ENCODE results near the gene MED25. TPM values are rescaled to one million over a fixed set of nuclear protein-coding genes. Genes with fewer than 3 reads are reported as not detected.

MED25 gene
- total RNA-seq, 2 donors from 2014 or later = 38.4 to 173 TPM

DNA sequence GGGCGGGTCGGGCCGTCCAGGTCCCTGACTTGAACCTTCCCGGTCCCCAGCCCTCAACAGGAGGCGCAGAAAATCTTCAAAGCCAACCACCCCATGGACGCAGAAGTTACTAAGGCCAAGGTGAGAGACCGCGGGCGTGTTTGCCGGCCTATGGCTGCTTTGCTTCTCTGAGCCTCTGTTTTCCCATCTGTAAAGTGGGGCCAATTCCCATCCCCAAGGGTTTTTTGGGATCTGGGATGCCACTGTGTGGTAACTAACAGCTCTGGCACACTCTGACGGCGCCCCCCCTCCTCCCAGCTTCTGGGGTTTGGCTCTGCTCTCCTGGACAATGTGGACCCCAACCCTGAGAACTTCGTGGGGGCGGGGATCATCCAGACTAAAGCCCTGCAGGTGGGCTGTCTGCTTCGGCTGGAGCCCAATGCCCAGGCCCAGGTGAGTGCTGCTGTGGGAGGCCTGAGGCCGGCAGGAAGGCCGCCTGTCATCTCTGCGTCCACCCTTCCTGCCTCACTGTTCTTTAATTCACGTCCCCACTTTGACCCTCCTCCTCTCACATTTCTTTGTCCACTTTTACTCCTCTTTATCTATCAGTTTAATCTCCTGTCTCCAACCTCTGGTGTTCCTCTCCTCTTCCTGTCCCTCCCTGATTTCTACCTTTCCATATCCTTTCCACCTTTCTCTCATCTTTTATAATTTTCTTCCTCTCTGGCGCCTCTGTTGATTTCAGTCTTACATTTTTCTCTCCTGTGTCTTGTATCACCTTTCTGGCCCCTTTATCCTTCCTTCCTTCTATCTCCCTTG lies 12.1 kb upstream of the MED25 start:
- no peak overlapping the region for H3K4me3 ChIP-seq
- no peak for TF ChIP-seq POLR2AphosphoS5 (IDR thresholded peaks at IDR 0.05)
- no peak for TF ChIP-seq CTCF (IDR thresholded peaks at IDR 0.05)
- no peak for TF ChIP-seq POLR2A (IDR thresholded peaks at IDR 0.05)
- peaks cover 6% of the 10 kb centered on the region for H3K4me1 ChIP-seq (replicated peaks)
- 81% methylated on average over 19 of the region's 20 CpGs for WGBS
- H3K27ac ChIP-seq = no peak overlapping the region
- no peaks in the 10 kb centered on the region for H3K9me3 ChIP-seq
- H3K27me3 ChIP-seq (replicated peaks; ENCODE audit: insufficient read depth) = no peaks in the 10 kb centered on the region
- intact Hi-C loops (cut with DNase I) = no loop called here
- DNase-seq (ENCODE audit: low spot score) = no peak
- H3K36me3 ChIP-seq = no peaks in the 10 kb centered on the region

DNA sequence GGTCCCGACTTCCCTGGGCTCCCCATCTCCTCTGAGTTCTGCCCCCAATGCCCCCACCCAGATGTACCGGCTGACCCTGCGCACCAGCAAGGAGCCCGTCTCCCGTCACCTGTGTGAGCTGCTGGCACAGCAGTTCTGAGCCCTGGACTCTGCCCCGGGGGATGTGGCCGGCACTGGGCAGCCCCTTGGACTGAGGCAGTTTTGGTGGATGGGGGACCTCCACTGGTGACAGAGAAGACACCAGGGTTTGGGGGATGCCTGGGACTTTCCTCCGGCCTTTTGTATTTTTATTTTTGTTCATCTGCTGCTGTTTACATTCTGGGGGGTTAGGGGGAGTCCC lies 11.5 kb upstream of the MED25 start:
- H3K9me3 ChIP-seq = no peaks in the 10 kb centered on the region
- no peak for DNase-seq (ENCODE audit: low spot score)
- no peaks in the 10 kb centered on the region for H3K36me3 ChIP-seq
- intact Hi-C loops (cut with DNase I) = no loop called here
- no peak for TF ChIP-seq POLR2AphosphoS5 (IDR thresholded peaks at IDR 0.05)
- no peak for TF ChIP-seq POLR2A (IDR thresholded peaks at IDR 0.05)
- TF ChIP-seq CTCF (IDR thresholded peaks at IDR 0.05) = no peak
- H3K4me1 ChIP-seq (replicated peaks) = peaks cover 6% of the 10 kb centered on the region
- H3K4me3 ChIP-seq = no peak overlapping the region
- no peaks in the 10 kb centered on the region for H3K27me3 ChIP-seq (replicated peaks; ENCODE audit: insufficient read depth)
- H3K27ac ChIP-seq = no peak overlapping the region
- WGBS = 90% methylated on average over 8 of the region's 8 CpGs

GRCh38 chr19:49807058-49807903 lies 10.8 kb upstream of the MED25 start:
- H3K9me3 ChIP-seq = no peaks in the 10 kb centered on the region
- peaks cover 6% of the 10 kb centered on the region for H3K4me1 ChIP-seq (replicated peaks)
- no peaks in the 10 kb centered on the region for H3K27me3 ChIP-seq (replicated peaks; ENCODE audit: insufficient read depth)
- no peaks in the 10 kb centered on the region for H3K36me3 ChIP-seq
- no peak overlapping the region for H3K4me3 ChIP-seq
- H3K27ac ChIP-seq = no peak overlapping the region
- 81% methylated on average over 18 of the region's 18 CpGs for WGBS
- intact Hi-C loops (cut with DNase I) = no loop called here
- DNase-seq (ENCODE audit: low spot score) = no peak
- no peak for TF ChIP-seq CTCF (IDR thresholded peaks at IDR 0.05)
- TF ChIP-seq POLR2AphosphoS5 (IDR thresholded peaks at IDR 0.05) = no peak
- TF ChIP-seq POLR2A (IDR thresholded peaks at IDR 0.05) = no peak

DNA sequence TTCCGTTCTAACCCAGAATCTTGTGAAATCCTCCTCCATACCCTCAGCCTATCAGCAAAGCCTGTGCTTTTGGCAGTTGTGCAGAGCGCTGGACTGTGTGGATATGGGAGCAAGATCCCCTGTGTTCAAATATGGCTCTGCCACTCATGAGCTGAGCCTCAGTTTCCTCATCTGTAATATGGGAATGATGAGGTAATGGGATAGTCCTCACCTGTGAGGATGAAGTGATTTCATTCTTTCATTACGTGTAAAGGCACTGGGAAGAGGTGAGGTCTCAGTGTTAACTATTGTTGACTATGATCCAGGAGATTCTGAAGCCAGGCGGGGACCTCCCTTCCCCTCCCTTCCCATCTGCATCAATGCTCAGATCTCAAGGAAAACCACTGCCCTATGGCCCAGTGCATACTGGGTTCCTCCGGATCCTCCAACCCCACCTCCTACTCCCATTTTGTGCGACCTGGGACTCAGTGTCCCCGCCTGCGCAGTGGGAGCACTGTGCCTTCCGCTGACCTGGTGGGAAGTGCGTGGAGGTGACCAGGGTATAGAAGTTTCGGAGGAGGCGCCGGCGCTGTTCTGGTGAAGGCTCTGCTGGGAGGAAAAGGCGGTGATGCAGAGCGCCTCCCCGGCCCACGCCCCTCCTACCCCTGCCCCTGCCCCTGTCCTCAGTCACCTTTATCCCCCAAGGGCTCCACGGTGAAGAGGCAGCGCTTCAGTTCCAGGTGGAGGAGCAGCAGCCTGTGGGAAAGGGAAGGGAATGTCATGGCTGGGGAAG lies 10.0 kb upstream of the MED25 start:
- intact Hi-C loops (cut with DNase I) = loop anchor here (2.0 kb wide), 1 partner anchor 41 kb away; the partner anchor contains the start of gene AP2A1
- no peaks in the 10 kb centered on the region for H3K9me3 ChIP-seq
- peak overlapping the region in 1 of 2 donors; percentile 48 for H3K4me3 ChIP-seq
- no peaks in the 10 kb centered on the region for H3K27me3 ChIP-seq (replicated peaks; ENCODE audit: insufficient read depth)
- H3K4me1 ChIP-seq (replicated peaks) = peaks cover 6% of the 10 kb centered on the region
- H3K27ac ChIP-seq = peak overlapping the region; percentile 80 to 81
- H3K36me3 ChIP-seq = no peaks in the 10 kb centered on the region
- 78% methylated on average over 20 of the region's 20 CpGs for WGBS
- DNase-seq (ENCODE audit: low spot score) = no peak
- no peak for TF ChIP-seq CTCF (IDR thresholded peaks at IDR 0.05)

All from prostate gland (tissue), 2 donors.